GM18517 (cell line): ENCODE measurements around the gene USP33.
"Not testable (repeated sequence)": the region's sequence is repeated elsewhere in the genome, so short reads cannot be mapped to it uniquely, and the experiment has no call there.

Experiments used
- ATAC-seq: cut with Tn5 transposase; IDR thresholded peaks from one replicate; pipeline ENCODE4 v1.9.1; 2021; ENCODE audit warnings: mild to moderate bottlenecking, moderate library complexity; ENCODE audit not compliant: unreplicated experiment

USP33 gene

GRCh38 chr1:77759071-77760028 lies at the start of gene USP33:
Gene USP33, minus strand, starts transcription at chr1:77759852. Its CDS starts 18,155 bp downstream, at chr1:77741697.
- ATAC-seq, result peak; percentile 91

- no peak for ATAC-seq
Observed at GRCh38 chr1:77803371-77803770, 43.7 kb upstream of the USP33 start.

DNA sequence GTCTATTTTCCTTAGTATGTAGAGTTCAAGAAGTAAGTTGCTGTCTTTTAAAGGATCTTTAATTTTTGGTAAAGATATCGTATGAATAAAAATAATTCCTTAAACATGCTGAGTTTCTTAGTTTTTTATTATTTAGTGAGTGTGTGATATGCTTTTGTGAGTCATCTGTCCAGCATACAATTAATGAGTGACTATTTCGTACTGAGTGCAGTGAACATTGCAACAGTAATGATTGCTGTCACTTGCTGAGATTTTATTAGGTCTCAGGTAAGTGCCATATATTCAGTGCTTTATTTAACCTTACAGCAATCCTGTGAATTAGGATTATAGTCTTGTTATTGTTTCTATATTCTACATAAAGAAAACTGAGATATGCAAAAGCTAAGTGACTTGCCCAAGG lies 42.4 kb upstream of the USP33 start:
- no peak for ATAC-seq

DNA sequence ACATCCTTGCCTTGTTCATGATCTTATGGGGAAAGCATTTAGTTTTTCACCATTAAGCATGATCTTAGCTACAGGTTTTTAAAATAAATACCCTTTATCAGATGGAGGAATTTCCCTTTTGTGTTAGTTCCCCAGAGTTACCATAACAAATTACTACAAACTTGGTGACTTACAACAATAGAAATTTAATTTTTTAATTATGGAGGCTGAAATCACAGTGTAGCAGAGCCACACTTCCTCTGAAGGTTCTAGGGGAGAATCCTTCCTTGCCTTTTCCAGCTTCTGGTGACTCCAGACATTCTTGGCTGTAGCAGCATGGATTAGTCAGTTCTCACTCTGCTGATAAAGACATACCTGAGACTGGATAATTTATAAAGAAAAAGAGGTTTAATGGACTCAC lies 38.3 kb upstream of the USP33 start:
- ATAC-seq, result no peak

- ATAC-seq, result no peak
Observed at GRCh38 chr1:77796695-77797405, 37.2 kb upstream of the USP33 start.

- ATAC-seq, result no peak
Observed at GRCh38 chr1:77794550-77794949, 34.9 kb upstream of the USP33 start.

DNA sequence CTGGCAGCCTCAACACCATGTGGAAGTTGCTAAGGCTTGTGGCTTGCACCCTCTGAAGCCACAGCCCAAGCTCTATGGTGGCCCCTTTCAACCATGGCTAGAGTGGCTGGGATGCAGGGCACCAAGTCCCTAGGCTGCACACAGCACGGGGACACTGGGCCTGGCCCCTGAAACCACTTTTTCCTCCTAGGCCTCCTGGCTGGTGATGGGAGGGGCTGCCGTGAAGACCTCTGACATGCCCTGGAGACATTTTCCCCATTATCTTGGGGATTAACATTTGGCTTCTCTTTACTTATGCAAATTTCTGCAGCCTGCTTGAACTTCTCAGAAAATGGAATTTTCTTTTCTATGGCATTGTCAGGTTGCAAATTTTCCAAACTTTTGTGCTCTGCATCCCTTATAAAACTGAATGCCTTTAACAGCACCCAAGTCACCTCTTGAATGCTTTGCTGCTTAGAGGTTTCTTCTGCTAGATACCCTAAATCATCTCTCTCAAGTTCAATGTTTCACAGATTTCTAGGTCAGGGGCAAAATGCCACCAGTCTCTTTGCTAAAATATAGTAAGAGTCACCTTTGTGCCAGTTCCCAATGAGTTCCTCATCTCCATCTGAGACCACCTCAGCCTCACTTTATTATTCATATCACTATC lies 26.6 kb upstream of the USP33 start:
- ATAC-seq, result not testable (repeated sequence)

DNA sequence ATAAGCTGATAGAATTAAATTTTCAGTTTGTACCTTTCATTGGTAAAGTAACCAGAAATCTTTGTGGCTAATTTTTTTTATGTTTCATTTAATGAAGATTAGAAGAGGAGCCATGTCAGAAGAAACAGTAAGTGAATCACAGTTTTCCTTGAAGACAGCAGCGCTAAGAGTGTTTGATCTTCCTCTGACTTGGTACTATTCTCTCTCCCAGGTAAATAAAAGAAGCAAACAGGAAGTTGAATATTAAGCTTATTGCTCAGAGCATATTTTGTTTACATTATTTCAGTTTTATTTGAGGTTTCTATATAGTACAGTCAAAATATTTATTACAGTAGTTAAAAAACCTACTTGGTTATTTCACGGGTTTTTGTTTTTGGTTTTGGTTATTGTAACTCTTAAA lies 23.5 kb upstream of the USP33 start:
- no peak for ATAC-seq

GRCh38 chr1:77781683-77782082 lies 22.0 kb upstream of the USP33 start:
- no peak for ATAC-seq

GRCh38 chr1:77779529-77780281 lies 20.1 kb upstream of the USP33 start, which contains the start of gene MIGA1:
Gene MIGA1, plus strand, starts transcription at chr1:77779649. Its CDS starts 3,604 bp downstream, at chr1:77783253.
- peak; percentile 96 for ATAC-seq

DNA sequence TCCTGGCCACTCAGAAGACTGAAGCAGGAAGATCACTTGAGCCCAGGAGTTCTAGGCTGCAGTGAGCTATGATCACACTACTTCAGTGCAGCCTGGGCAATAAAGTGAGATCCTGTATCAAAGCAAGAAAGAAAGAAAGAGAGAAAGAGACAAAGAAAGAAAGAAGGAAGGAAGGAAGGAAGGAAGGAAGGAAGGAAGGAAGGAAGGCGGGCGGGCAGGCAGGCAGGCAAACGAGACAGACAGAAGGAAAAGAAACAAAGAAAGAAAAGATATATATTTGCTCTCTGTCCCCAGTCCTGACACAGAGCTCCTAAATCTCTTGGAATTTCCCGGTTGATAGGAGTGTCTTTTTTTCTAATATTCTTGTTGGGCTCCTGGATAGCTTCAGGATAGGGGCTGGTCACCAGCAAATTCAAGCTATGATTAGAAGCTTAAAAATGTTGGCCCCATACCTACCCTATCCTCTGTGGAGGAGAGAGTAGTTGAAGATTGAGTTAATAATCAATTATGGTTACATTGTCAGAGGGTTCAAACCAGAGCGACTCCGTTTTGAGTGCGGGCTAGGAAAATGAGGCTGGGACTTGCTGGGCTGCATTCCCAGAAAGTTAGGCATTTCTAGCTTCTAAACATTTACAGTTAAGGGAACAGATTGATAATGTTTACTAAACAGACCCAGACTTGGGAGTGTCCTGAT lies 16.5 kb upstream of the USP33 start:
- no peak for ATAC-seq

- ATAC-seq, result no peak
Observed at GRCh38 chr1:77768006-77768405, 8.4 kb upstream of the USP33 start.

- no peak for ATAC-seq
Observed at GRCh38 chr1:77762072-77762476, 2.4 kb upstream of the USP33 start.

GRCh38 chr1:77757603-77758002 lies 2.0 kb downstream of the USP33 start:
- ATAC-seq, result no peak

- ATAC-seq, result no peak
Observed at GRCh38 chr1:77757066-77757584, 2.5 kb downstream of the USP33 start.

DNA sequence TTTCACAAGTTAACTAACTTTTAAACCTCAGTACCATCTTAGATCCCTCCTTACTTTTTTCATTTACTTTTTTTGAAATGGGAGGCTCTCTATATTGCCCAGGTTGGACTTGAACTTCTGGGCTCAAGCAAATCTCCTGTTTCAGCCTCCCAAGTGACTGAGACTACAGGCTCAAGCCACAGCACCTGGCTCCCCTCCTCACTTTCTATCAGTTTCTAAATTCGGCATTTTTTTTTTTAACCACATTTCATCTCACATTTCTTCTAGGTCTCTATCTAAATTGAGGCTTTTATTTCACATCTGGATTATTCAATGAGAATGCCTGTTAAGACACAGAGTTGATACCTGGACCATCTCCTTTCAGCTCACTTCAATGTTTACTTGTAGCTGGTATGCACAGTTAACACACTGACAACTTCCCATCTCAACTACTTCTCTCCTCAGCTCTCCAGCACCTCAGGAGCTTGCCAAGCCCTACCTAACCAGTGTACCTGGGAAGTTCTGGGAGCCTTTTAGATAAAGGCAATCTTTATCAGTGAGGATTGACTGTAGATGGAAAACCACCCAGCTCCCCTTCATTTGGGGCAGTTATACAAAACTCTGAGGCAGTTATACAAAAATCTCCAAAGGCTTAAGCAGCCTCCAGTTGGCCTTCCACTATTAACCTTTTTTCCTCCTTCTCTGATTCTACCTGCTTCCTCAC lies 3.4 kb downstream of the USP33 start:
- no peak for ATAC-seq

DNA sequence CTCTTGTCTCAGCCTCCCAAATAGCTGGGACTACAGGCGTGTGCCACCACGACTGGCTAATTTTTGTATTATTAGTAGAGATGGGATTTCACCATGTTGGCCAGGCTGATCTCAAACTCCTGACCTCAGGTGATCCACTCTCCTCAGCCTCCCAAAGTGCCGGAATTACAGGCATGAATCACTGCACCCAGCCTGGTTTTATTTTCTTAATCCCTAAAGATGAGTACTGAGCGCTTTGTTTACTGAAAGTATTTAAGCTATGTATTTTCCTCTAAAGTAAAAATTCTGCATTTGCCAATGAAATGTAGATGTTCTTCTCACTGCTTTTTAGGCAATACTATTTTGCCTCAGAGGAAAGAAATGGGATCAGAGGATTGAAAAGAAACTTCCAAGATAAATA lies 10.2 kb downstream of the USP33 start:
- ATAC-seq, result not testable (repeated sequence)

DNA sequence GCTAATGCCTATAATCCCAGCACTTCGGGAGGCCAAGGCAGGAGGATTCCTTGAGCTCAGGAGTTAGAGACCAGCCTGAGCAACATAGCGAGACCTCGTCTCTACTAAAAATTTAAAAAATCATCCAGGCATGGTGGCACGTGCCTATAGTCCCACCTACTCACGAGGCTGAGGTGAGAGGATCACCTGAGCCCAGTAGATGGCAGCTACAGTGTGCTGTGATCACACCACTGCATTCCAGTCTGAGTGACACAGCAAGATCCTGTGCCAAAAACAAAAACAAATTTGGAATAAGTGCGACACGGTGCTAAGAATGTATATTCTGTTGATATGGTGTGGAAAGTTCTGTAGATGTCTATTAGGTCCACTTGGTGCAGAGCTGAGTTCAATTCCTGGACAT lies 15.1 kb downstream of the USP33 start:
- ATAC-seq, result no peak

- no peak for ATAC-seq
Observed at GRCh38 chr1:77742011-77742555, 17.6 kb downstream of the USP33 start.
